ENCODE measurements around the gene TAL1.

DNA sequence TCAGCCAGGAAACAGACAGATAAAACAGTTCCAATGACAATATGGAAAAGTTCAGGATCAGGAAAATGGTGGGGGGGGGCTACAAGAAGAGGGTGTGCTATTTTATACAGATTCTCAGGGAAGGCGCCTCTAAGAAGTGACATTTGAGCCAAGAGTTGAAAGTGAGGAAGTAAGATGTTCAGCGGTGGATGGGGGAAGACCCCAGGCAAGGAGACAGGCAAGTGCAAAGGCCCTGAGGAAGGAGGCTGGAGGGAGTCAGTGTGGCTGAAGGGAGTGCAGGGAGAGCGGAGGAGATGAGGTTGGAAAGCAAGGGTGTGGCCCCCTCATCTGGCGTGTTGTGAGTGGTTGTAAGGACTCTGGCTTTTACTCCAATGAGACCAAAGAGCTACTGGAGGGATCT is 33.8 kb downstream of the TAL1 start:
- TF ChIP-seq, protein P1, sequence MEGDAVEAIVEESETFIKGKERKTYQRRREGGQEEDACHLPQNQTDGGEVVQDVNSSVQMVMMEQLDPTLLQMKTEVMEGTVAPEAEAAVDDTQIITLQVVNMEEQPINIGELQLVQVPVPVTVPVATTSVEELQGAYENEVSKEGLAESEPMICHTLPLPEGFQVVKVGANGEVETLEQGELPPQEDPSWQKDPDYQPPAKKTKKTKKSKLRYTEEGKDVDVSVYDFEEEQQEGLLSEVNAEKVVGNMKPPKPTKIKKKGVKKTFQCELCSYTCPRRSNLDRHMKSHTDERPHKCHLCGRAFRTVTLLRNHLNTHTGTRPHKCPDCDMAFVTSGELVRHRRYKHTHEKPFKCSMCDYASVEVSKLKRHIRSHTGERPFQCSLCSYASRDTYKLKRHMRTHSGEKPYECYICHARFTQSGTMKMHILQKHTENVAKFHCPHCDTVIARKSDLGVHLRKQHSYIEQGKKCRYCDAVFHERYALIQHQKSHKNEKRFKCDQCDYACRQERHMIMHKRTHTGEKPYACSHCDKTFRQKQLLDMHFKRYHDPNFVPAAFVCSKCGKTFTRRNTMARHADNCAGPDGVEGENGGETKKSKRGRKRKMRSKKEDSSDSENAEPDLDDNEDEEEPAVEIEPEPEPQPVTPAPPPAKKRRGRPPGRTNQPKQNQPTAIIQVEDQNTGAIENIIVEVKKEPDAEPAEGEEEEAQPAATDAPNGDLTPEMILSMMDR (IDR thresholded peaks at IDR 0.05): no peak
- TF ChIP-seq POLR2AphosphoS5 (IDR thresholded peaks at IDR 0.05) (no peak), POLR2A (IDR thresholded peaks at IDR 0.05) (no peak)
